Activated CD4-positive, alpha-beta T cell treated with anti-CD3 and anti-CD28 coated beads, Interleukin-10, Interleukin-2, amounts not matched to agents 100 ng/mL and 50 ng/mL, durations not matched to agents 16 hours and 8 hours (primary cell): ENCODE results near the gene TRABD2A.
A peak's percentile ranks its signal among the peaks of the same experiment; 100 is the strongest.

Experiments
- DNase-seq: peaks from one replicate; pipeline ENCODE4 v3.0.0-alpha.2; 2020

The TRABD2A gene

DNA sequence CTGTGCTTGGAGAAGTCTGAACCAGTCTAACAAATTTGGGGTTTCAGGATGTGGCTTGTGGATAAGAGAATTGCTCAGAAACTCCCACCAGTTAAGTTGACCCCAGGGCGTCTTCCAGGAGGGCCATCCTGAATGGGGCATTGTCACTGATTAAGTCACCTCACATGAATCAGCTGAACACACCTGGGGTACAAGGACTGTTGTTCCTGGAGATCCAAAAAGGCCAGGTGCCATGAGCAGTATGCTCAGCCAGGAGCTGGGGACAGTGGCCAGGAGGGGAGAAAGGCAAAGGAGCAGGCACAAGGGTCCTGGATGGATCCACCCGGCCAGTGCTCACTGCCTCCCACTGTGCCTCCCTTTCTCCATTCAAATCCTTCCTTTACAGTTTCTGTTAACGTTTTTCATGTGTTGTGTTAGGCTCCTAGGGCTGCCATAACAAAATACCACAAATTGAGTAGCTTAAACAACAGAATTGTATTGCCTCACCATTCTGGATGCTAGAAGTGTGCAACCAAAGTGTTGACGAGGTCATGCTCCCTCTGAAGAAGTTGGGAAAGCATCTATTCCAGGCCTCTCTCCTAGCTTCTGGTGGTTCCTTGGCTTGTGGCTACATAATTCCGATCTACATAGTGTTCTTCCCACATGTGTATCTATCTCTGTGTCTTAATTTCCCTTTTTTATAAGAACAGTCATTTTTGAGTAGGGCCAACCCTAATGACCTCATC, 33.4 kb downstream of the TRABD2A start:
- DNase-seq: no peak

DNA sequence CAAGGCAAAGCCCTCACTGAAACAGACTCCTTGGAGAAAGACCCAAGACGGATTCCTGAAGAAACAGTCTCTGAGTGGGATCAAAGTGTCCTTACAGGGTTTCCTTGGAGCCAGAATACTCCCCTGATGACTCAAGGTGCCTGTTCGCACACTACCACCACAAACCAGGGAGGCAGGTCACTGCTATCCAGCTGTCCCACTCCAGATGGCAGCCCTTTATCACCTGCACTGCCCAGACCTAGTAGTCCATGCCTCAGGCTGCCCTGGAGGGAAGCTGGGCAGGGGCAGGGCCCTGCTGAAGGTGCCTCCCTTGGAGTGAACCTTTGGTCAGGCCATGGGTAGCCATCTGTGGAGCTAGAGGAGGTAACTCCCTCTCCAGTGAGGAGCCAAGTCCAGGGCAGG, 34.1 kb downstream of the TRABD2A start:
- DNase-seq: no peak

DNA sequence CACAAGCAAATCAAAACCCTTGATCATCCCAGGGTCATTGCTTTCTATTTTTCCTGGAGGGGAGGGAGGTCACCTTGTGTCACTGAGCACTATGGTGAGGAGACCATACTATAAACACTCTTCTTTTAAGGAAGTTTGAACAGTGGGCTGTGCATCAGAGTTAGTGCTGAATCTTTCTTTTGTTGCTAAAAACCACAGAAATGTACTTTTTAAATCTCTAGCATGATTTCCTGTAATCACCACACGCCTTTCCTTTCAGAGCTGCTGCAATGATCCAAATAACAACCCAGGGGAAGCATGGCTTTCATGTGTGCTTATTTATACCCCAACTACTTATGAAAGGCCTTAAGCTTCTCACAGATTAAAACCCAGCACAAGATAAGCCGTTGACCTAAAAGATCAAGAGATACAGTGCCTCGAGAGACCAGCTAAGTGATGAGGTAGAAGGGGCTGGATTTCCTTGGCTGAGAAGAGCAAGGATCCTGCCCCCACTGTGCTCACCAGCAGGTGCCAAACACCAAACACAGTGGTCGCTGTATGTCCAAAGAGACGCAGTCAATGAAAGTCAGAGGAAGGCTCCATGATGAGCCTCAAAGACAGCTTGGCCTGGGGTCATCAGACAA, 34.7 kb downstream of the TRABD2A start:
- peak; percentile 67 for DNase-seq

DNA sequence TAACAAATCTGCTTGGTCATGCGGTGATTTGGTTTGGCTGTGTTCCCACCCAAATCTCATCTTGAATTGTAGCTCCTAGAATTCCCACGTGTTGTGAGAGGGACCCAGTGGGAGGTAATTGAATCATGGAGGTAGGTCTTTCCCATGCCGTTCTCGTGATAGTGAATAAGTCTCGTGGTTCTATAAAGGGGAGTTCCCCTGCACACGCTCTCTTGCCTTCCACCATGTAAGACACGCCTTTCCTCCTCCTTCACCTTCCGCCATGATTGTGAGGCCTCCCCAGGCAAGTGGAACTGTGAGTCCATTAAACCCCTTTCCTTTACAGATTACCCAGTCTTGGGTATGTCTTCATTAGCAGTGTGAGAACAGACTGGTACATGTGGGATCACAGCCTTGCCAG, 36.7 kb downstream of the TRABD2A start:
- DNase-seq: no peak

DNA sequence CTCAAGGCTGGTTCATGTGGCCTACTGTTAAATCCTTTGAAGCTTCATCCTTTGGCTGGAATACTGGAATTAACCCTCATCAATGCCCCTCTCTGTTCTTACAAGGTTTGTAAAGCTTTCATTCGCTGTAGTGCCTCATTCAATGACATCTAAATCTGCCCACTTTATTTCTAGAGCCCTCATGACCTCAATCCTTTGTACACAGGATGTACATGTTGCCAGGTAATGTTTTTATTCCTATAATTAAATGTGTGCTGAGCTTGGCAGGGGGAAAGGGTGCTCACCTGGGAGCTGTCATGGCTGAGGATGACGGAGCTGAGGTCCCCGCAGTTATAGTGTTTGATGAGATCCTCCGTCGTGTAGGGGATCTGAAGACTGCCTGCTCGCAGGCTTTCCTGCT, 39.3 kb downstream of the TRABD2A start:
- no peak for DNase-seq

DNA sequence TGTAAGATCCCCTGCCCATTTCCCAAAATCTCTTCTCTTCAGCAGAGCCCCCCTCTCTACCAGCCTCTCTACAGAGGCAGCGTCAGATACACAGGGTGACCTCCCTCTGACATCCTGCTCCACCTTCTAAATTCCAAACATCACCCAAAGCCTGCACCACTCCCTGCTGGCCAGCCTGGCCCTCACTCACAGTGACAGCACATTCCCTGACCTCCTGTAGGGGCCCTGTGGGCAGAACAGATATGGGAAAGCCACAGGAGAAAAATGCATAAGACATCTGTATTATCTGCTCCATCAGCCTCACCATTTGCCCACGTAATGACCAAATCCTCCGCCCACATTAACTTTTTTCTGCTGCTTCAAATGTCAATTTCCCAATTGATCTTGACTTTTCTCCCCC, 40.6 kb downstream of the TRABD2A start:
- DNase-seq: no peak

DNA sequence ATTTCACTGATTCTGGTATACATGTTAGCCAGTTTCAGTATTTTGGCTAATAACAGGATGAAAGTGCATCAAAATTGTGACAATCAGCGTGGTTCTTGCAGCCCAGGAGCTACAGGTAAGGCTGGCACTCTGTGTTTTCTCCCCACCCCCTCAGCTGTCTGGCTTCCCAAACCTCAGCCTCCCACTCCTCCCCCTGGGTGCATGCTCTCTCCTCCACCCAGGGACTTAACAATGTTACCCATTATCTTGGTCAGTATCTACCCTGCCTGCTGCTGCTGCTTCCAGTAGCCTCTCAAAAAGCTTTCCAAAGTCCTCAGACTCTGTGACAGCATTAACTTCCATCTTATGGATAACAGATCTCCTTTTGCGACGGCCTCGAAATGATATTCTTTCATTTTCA, 41.0 kb downstream of the TRABD2A start:
- DNase-seq: no peak

DNA sequence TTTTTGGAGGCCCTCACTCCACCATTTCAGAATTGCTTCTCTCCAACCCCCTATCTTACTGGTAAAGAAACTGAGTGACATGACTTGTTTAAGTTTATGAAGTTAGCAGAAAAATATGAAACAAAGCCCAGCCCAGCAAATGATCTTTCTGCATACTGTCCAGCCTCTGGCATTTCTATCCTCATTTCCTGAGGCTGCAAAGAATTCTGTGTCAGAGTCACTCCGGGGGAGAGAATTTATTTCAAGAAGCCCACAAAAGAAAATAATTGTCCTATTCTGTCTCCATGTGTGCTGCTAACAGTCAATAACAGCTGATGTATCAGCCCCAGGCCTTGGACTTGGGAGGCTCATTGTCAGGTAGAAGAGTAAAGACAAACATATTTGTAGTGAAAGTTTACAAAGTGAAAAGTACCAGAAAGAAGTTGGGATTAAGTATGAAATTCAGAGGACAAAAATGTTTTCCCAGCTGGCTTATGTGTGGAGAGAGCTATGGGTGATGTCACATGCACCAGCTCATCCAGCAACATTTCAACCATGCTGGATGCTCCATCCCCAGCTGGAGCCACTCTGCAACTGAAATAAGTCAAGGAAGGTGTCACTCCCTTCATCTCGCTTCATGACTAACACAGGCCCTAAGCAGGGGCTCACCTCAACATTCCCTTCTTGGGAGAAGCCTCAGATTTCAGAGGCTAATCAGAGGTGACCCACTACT, 42.3 kb downstream of the TRABD2A start:
- no peak for DNase-seq

DNA sequence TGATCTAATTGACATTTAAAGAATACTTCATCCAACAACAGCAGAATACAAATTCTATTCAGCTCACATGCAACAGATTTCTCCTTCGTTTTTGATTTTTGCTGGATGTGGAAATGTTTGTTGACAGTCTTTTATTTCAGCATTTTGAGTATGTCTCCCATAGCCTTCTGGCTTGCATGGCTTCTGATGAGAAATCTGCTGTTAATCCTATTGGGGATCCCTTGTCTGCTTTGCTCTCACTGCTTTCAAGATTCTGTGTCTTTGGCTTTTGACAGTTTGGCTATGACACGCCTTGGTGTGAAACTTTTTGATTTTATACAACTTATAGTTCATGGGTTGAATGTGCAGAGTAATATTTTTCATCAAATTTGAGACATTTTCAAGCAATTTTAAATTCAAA, 44.7 kb downstream of the TRABD2A start:
- no peak for DNase-seq

DNA sequence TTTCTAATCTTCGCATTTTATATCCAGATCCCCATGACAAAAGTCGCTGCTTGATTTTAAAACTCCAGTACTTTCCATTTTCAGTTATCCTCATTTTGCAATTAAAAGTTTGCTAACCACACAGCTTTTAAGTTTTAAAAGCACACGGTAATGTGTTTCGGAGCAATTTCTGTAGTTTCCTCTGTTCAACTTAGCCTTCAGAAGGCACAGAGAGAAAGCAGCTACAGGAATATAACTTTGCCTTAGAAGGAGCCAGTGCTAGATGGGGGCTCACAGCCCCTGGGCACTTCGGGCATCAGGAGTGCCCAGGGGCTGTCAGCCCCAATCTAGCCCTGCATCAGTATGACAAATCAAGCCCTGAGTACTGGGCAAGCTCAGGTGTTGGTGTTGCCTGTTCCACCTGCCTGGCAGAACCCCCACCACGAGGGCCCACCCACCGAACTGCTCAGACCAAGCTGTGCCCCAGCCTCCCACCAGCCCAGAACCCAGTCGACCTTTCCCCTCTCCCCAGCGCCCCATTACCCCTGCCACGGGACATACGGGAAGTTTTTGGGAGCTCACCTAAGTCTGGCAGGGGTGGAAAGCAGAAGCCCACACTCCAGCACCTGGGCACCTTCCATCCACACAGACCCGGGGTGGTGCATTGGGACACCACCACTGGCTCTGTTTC, 47.3 kb downstream of the TRABD2A start:
- DNase-seq: no peak

DNA sequence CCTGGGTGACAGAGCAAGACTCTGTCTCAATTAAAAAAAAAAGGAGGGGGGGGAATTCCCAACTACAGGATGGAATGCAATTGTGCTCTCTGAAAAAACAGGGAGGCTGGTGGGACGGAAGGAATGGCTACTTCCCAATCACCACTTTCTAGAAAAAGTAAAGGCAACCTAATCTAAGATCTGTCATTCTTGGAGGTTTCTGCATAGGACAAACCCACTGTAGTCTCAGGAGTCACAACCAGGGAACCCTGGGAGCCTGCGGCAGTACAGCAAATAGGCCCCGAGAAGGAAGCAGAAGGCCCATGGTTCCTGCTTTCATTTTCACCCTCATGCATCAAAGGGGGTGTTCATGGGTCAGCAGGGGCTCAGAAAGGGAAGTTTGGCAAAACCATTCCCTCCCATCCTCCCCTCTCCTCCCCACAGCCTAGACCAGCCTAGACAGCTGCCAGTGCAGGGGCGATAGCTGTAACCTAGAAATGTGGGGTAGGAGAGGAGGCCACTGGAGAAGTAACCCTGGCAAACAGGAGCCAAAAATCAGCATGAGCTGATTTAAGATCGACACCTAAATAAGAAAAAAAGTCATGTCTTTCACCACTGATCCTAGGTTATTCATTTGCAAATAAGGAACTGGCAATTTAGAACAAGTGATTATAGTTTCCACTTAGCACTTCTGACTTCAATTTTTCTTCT, 48.0 kb downstream of the TRABD2A start:
- peak; percentile 29 for DNase-seq

DNA sequence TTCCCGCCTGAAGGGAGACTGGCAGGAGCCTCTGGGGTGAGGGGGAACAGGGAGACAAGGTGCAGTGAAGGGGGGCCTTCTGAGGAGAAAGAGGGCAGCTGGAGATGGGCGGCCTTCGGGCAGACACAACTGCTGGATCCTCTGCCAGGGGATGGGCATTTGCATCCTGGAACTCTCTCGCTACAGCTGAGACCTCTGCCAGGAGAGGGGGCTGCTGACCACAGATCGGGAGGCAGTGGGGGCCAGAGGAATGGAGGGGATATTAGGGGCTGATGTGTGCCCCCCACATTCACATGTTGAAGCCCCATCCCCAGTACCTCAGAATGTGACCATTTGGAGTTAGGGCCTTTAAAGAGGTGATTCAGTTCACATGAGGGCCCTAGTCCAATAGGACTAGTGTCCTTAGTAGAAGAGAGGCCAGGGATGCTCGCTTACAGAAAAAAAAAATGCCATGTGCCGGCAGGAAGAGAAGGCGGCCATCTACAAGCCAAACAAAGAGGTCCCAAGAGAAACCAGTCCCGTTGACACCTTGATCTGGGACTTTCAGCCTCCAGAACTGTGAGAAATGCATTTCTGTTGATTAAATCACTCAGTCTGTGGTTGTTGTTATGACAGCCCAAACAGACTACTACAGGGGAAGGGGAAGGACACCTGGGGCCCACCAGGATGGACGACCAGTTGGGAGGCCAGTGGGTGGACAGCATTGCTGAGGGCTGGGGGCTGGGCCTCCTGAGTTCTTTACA, 50.0 kb downstream of the TRABD2A start:
- DNase-seq: no peak

DNA sequence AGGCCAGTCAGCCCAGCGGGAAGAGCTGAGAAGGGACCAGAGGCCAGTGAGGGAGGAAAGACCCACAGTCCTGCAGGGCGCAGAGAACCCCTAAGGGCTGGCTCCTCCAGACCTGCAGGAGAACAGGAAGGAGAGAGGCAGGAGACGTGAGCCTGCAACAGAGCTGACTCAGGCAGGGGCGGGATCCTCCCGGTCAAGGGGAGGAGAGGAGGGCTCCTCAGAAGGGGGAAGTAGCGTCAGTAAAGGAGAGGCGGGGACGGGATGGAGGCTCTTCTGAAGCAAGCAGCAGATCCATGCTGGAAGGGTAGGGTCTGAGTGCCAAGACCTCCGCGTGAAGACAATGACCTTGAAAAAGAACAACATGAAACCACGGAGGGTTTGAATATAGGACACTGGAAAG, 50.8 kb downstream of the TRABD2A start:
- DNase-seq: no peak

DNA sequence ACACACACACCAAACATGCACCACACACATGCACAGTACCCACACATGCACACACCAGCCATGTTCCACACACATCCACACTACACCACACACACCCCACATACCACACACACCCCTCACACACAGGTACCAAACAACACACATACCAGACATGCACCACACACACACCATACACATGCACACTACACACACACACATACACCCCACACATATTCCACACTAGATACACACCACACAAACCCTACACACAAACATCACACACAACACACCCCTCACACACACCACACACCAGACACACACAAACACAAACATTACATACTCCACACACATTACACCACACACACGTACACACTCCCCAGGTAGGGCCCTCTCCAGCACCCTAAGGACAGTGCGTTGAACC, 51.2 kb downstream of the TRABD2A start:
- DNase-seq: no peak

DNA sequence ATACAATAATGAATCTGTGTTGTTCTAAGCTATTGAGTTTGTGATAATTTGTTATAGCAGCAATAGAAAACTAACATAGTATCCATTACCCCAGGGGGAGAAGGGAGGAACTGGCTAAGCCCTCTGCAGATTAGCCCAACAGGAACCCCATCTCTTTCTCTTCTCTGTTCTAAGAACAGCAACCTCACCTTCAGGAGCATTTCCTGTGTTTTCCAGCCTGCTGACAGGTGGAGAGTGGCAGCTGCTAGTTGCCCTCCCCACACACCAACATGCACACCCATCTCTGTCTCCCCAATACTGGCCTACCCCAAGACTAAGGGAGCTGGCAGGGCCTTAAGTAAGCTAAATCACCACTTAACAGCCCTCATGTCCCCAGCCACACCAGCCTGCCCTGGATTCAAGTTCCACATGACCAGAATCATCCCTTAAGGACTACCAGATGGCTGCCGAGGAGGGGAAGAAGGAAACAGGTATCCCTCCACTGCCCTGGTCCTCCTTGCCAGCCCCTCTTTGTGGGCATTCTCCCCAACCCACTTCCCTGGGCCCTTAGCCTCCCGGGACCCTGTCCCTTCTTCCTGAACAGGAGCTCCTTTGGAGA, 52.8 kb downstream of the TRABD2A start:
- DNase-seq: no peak

DNA sequence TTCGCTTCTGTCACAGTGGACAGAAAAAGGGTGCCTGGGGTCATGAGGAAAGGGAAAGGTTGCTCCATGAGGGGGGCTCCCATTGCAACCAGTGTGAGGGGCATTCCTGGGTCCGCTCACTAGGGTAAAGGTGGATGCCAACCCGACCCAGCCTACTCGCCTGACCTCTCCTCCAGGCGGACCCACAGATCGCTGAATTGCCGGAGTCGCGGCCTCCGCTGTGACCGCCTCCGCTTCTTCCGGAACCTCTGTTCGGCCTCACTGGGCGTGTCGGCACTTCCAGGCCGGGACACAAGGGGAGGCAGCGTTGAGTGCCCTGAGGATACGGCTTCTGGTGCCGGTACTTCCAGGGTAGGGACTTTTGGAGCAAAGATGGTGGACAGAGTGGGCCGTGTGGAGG, 57.1 kb downstream of the TRABD2A start:
- no peak for DNase-seq

DNA sequence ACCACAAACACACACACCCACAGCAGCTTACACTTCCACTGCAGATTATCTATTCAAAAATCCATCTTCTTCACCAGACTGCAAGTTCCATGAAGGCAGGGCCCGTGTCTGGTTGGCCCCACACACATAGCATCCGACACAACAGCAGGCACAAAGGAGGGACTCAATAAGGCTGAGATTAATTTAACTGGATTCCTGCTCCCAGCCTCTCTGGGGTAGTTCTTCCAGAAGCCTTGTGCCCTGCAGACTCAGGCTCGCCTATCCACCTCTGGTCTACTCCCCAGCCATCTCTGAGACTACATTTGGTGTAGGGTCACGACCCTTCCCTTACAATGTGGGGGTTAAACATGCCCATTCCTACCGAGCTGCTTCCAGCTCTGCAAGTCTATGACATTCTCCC, 57.7 kb downstream of the TRABD2A start:
- DNase-seq: no peak

DNA sequence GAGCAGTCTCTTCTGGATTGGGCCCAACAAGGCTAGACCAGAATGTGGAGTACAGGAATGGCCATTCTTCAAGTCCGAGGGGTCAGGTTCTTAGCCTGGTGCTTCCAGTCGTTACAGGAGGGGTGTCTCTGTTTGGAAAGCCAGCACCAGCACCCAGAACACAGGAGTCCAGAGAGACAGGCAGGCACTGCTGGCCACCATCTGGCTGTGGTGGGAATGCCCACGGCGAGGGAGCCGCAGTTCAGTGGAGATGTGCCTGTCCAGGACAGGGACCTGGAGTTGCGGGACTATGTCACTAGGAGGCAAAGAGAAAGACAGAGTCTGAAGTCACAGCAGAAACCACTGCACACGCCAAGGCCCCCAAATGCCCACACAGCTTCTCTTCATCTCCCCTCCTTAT, 59.1 kb downstream of the TRABD2A start:
- no peak for DNase-seq

DNA sequence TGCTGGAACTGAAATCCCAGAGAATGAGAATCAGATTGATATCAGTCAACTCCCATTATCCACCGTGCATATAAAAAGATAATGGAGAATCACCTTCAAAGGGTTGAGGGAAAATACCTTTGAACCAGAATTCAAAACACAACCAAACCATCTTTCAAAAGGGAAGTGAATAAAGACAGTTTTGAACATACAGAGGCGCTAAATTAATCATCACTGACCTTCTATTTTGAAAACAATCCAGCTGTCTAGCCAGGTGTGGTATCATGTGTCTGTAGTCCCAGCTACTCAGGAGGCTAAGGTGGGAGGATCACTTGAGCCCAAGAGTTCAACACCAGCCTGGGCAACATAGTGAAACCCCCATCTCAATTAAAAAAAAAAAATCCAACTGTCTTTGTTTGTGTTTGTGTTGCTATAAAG, 63.6 kb downstream of the TRABD2A start:
- peak; percentile 80 for DNase-seq

DNA sequence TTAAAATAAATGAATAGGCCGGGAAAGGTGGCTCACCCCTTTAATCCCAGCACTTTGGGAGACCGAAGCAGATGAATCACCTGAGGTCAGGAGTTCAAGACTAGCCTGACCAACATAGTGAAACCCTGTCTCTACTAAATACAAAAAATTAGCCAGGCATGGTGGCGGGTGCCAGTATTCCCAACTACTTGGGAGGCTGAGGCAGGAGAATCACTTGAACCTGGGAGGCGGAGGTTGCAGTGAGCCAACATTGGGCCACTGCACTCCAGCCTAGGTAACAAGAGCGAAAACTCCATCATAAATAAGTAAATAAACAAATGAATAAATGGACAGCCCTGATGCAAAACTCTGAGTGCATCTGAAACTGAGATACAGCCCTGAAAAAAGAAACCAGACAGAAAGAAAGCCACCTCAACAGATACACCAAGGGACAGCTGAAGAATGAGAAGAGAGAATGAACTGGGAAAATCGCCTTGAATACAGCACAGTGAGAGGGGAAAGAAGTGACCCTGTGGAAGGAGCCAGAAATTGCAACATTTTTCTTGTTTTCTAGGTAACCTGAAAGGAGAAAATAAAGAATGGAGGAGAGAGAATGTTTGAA, 64.4 kb downstream of the TRABD2A start:
- no peak for DNase-seq

DNA sequence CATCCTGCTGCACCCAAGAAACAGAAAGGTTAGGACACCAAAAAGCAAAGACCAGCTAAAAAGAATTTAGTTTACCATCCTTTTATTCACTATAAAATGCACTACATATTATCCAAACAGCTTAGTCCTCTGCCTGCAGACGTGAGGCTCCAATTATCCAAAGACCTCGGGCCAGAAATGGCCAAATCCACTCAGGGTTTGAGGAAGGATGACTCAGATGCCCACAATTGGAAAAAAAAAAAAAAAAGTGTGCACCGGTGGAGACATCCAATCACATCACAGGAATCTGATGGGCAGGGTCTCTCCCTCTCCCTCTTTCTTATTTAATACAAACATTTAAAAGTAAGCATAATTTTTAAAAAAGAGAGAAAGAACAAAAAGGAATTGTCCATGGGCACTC, 65.7 kb downstream of the TRABD2A start:
- DNase-seq: no peak
